ENCODE results near the gene CRYAB.
"Not testable (repeated sequence)": the region's sequence is repeated elsewhere in the genome, so short reads cannot be mapped to it uniquely, and the experiment has no call there.

The CRYAB gene

GRCh38 chr11:111935317-111936039 is 23.9 kb upstream of the CRYAB start:
- H3K4me3 ChIP-seq (replicated peaks; ENCODE audit: insufficient read depth, low read length): no peak overlapping the region
- TF ChIP-seq GABPA (IDR thresholded peaks at IDR 0.05; ENCODE audit: low read depth): no peak
- TF ChIP-seq CTCF (IDR thresholded peaks at IDR 0.05; ENCODE audit: insufficient read depth, low read length): no peak
- no peaks in the 10 kb centered on the region for H3K27me3 ChIP-seq (ENCODE audit: insufficient read depth, poor library complexity, severe bottlenecking)
- H3K27ac ChIP-seq (replicated peaks): peak overlapping the region; percentile 33; the same call in 1 of the 2 replicates
- peak; percentile 46 to 51 for DNase-seq (ENCODE audit: low read depth in 1 of 2, low spot score in 1 of 2)

GRCh38 chr11:111934306-111934705 is 22.7 kb upstream of the CRYAB start:
- no peak overlapping the region for H3K4me3 ChIP-seq (replicated peaks; ENCODE audit: insufficient read depth, low read length)
- no peaks in the 10 kb centered on the region for H3K27me3 ChIP-seq (ENCODE audit: insufficient read depth, poor library complexity, severe bottlenecking)
- H3K27ac ChIP-seq (replicated peaks): no peak overlapping the region
- no peak for DNase-seq (ENCODE audit: low read depth in 1 of 2, low spot score in 1 of 2)
- TF ChIP-seq CTCF (IDR thresholded peaks at IDR 0.05; ENCODE audit: insufficient read depth, low read length) (no peak), REST (IDR thresholded peaks at IDR 0.05; ENCODE audit: insufficient replicate concordance, low read depth) (no peak), SPI1 (IDR thresholded peaks at IDR 0.05; ENCODE audit: borderline replicate concordance, low read depth) (no peak), POLR2AphosphoS5 (IDR thresholded peaks at IDR 0.05; ENCODE audit: low read depth) (no peak), GABPA (IDR thresholded peaks at IDR 0.05; ENCODE audit: low read depth) (no peak)

- no peak for DNase-seq (ENCODE audit: low read depth in 1 of 2, low spot score in 1 of 2)
- Histone ChIP-seq H3K4me3 (replicated peaks; ENCODE audit: insufficient read depth, low read length) (no peak overlapping the region), H3K27me3 (ENCODE audit: insufficient read depth, poor library complexity, severe bottlenecking) (no peaks in the 10 kb centered on the region), H3K27ac (replicated peaks) (no peak overlapping the region)
- no peak for TF ChIP-seq CTCF (IDR thresholded peaks at IDR 0.05; ENCODE audit: insufficient read depth, low read length)
- TF ChIP-seq SPI1 (IDR thresholded peaks at IDR 0.05; ENCODE audit: borderline replicate concordance, low read depth): no peak
- TF ChIP-seq GABPA (IDR thresholded peaks at IDR 0.05; ENCODE audit: low read depth): no peak
- no peak for TF ChIP-seq POLR2AphosphoS5 (IDR thresholded peaks at IDR 0.05; ENCODE audit: low read depth)
- no peak for TF ChIP-seq REST (IDR thresholded peaks at IDR 0.05; ENCODE audit: insufficient replicate concordance, low read depth)
Measured at GRCh38 chr11:111933872-111934271, 22.3 kb upstream of the CRYAB start.

- not testable (repeated sequence) for H3K4me3 ChIP-seq (replicated peaks; ENCODE audit: insufficient read depth, low read length); H3K27ac ChIP-seq (replicated peaks); H3K27me3 ChIP-seq (ENCODE audit: insufficient read depth, poor library complexity, severe bottlenecking); DNase-seq (ENCODE audit: low read depth in 1 of 2, low spot score in 1 of 2)
Measured at GRCh38 chr11:111933176-111933575, 21.6 kb upstream of the CRYAB start.
